Mammary epithelial cell (primary cell): Measurements from ENCODE around the gene CCNYL1.

Experiments
- CTCF ChIP-seq, 2 donors: IDR thresholded peaks in 1 of 2; conservative IDR thresholded peaks in 1 of 2; 2 replicates each; pipeline ENCODE4 v1.5.1; 2011 to 2012; ENCODE audit warnings: inconsistent platforms in 2 of 2, low read length in 2 of 2, mild to moderate bottlenecking in 2 of 2, control low read depth in 1 of 2, low read depth in 1 of 2; ENCODE audit not compliant: insufficient read depth in 1 of 2; ENCODE audit errors: extremely low read depth in 1 of 2
- EZH2 ChIP-seq: IDR thresholded peaks from 2 replicates; pipeline ENCODE4 v1.6.1; 2012; ENCODE audit warnings: low read length, inconsistent platforms, borderline replicate concordance

DNA sequence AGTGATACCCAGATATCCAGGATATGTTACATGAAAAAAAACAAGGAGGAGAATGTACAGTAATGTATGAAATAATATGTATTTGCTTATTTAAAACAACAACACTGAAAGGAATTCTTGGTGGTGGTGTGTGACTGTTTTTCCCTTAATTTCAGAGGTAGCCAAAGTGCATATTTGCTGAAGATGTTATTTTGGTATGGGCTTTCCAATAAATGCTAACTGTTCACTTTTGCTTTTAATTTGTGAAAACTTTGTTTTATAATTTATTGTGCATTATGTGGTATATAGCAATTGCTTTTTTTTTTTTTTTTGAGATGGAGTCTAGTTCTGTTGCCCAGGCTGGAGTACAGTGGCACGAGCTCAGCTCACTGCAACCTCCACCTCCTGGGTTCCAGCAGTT is 7.6 kb downstream of the CCNYL1 start:
- TF ChIP-seq CTCF (conservative IDR thresholded peaks at IDR 0.05 in 1 of 2, IDR thresholded peaks at IDR 0.05 in 1 of 2; ENCODE audit: extremely low read depth in 1 of 2, insufficient read depth in 1 of 2, low read depth in 1 of 2, low read length in 2 of 2) (no peak), EZH2 (no peak)
